Measurements from ENCODE around the gene TLK2. TPM values are rescaled to one million over a fixed set of nuclear protein-coding genes. Genes with fewer than 3 reads are reported as not detected.
A peak's percentile ranks its signal among the peaks of the same experiment; 100 is the strongest.

TLK2 gene
- total and polyA plus RNA-seq, 2 experiments from 2014 or later = 19.6 to 56.1 TPM

GRCh38 chr17:62587554-62587953 is 108.9 kb downstream of the TLK2 start:
- H3K36me3 ChIP-seq (ENCODE audit: insufficient read depth) = 0 out of 2 replicates have a peak, but pooled peaks cover 7% of the 10 kb centered on the region
- peaks cover 42% of the 10 kb centered on the region for H3K36me3 Mint-ChIP-seq (ENCODE audit: low read depth)
- TF ChIP-seq JUNB (IDR thresholded peaks at IDR 0.05; ENCODE audit: unreplicated experiment) (no peak), ETS1 (IDR thresholded peaks at IDR 0.05) (no peak), NANOG (IDR thresholded peaks at IDR 0.05; ENCODE audit: borderline replicate concordance) (no peak), CTCF (conservative IDR thresholded peaks at IDR 0.05; ENCODE audit: low read depth in 2 of 2) (no peak)
- peaks cover 8% of the 10 kb centered on the region for H3K27me3 Mint-ChIP-seq (ENCODE audit: insufficient read depth, low read depth, poor library complexity)
- no peaks in the 10 kb centered on the region for H3K4me1 Mint-ChIP-seq
- H3K79me2 ChIP-seq (replicated peaks; ENCODE audit: insufficient read depth) = 0 out of 2 replicates have a peak, but pooled peaks cover 4% of the 10 kb centered on the region
- H3K27ac ChIP-seq (ENCODE audit: low read depth) = no peak overlapping the region
- H4K20me1 ChIP-seq (replicated peaks; ENCODE audit: insufficient read depth) = peaks cover 11% of the 10 kb centered on the region
- no peak for ATAC-seq
- H2AFZ ChIP-seq = no peak overlapping the region
- H3K4me1 ChIP-seq (ENCODE audit: insufficient read depth) = no peaks in the 10 kb centered on the region
- no peak overlapping the region for H3K4me2 ChIP-seq
- no peak overlapping the region for H3K27ac Mint-ChIP-seq
- no peaks in the 10 kb centered on the region for H3K9me3 Mint-ChIP-seq
- H3K4me3 Mint-ChIP-seq = no peak overlapping the region
- no peaks in the 10 kb centered on the region for H3K27me3 ChIP-seq (ENCODE audit: insufficient read depth)
- DNase-seq (ENCODE audit: low spot score) = no peak
- H3F3A ChIP-seq (replicated peaks; ENCODE audit: low read depth) = no peaks in the 10 kb centered on the region
- no peak overlapping the region for H3K4me3 ChIP-seq
- H3K9me2 ChIP-seq (ENCODE audit: insufficient read depth) = no peaks in the 10 kb centered on the region

GRCh38 chr17:62588109-62588508 is 109.5 kb downstream of the TLK2 start:
- Histone ChIP-seq H3K9me2 (ENCODE audit: insufficient read depth) (no peaks in the 10 kb centered on the region), H3K79me2 (replicated peaks; ENCODE audit: insufficient read depth) (0 out of 2 replicates have a peak, but pooled peaks cover 4% of the 10 kb centered on the region), H3K27ac (ENCODE audit: low read depth) (peak overlapping the region; percentile 29; the same call in 1 of the 2 replicates), H3K4me1 (ENCODE audit: insufficient read depth) (no peaks in the 10 kb centered on the region), H2AFZ (no peak overlapping the region), H3K27me3 (ENCODE audit: insufficient read depth) (no peaks in the 10 kb centered on the region), H4K20me1 (replicated peaks; ENCODE audit: insufficient read depth) (peaks cover 11% of the 10 kb centered on the region), H3K4me3 (no peak overlapping the region), H3K4me2 (no peak overlapping the region), H3F3A (replicated peaks; ENCODE audit: low read depth) (no peaks in the 10 kb centered on the region), H3K36me3 (ENCODE audit: insufficient read depth) (0 out of 2 replicates have a peak, but pooled peaks cover 2% of the 10 kb centered on the region)
- Mint-ChIP-seq H3K27me3 (ENCODE audit: insufficient read depth, low read depth, poor library complexity) (peaks cover 8% of the 10 kb centered on the region), H3K36me3 (ENCODE audit: low read depth) (peaks cover 38% of the 10 kb centered on the region), H3K4me3 (no peak overlapping the region), H3K9me3 (no peaks in the 10 kb centered on the region), H3K4me1 (no peaks in the 10 kb centered on the region), H3K27ac (no peak overlapping the region)
- ATAC-seq = no peak
- no peak for DNase-seq (ENCODE audit: low spot score)
- no peak for TF ChIP-seq CTCF (conservative IDR thresholded peaks at IDR 0.05; ENCODE audit: low read depth in 2 of 2)
- TF ChIP-seq EZH2 (IDR thresholded peaks at IDR 0.05; ENCODE audit: low read depth, unreplicated experiment) = no peak
- TF ChIP-seq CREB1 (CRISPR knock-in tag; IDR thresholded peaks at IDR 0.05; ENCODE audit: low read depth) = no peak
- no peak for TF ChIP-seq POLR2AphosphoS5 (IDR thresholded peaks at IDR 0.05; ENCODE audit: low read depth)
- TF ChIP-seq STAT1 (IDR thresholded peaks at IDR 0.05; ENCODE audit: unreplicated experiment) = no peak
- TF ChIP-seq JUNB (IDR thresholded peaks at IDR 0.05; ENCODE audit: unreplicated experiment) = no peak
- no peak for TF ChIP-seq EZH2phosphoT487 (IDR thresholded peaks at IDR 0.05; ENCODE audit: unreplicated experiment)
- TF ChIP-seq NANOG (IDR thresholded peaks at IDR 0.05; ENCODE audit: borderline replicate concordance) = no peak
- no peak for TF ChIP-seq ZNF331 (CRISPR knock-in tag; IDR thresholded peaks at IDR 0.05; ENCODE audit: low read depth)
- TF ChIP-seq REST (IDR thresholded peaks at IDR 0.05; ENCODE audit: unreplicated experiment) = no peak
